ENCODE measurements around the gene CDC73.
"Not testable (repeated sequence)": the region's sequence is repeated elsewhere in the genome, so short reads cannot be mapped to it uniquely, and the experiment has no call there.

CDC73 gene

GRCh38 chr1:193115629-193116227, 6.1 kb upstream of the CDC73 start:
- H3K9me3 ChIP-seq (replicated peaks; ENCODE audit: low read length), result no peaks in the 10 kb centered on the region
- H3K4me3 ChIP-seq (ENCODE audit: low read length), result no peak overlapping the region
- H3K9ac ChIP-seq (ENCODE audit: low read depth, low read length), result no peak overlapping the region
- no peaks in the 10 kb centered on the region for H3K27me3 ChIP-seq (ENCODE audit: control insufficient read depth, insufficient read depth, low read length)
- H3K4me1 ChIP-seq (ENCODE audit: control insufficient read depth, insufficient read depth, low read length), result peaks cover 32% of the 10 kb centered on the region
- H3K4me2 ChIP-seq (ENCODE audit: low read length), result peak overlapping the region; percentile 43
- no peaks in the 10 kb centered on the region for H3K36me3 ChIP-seq (ENCODE audit: insufficient read depth, low read length)

GRCh38 chr1:193117167-193117566, 4.7 kb upstream of the CDC73 start:
- H3K9me3 ChIP-seq (replicated peaks; ENCODE audit: low read length); H3K36me3 ChIP-seq (ENCODE audit: insufficient read depth, low read length); H3K27me3 ChIP-seq (ENCODE audit: control insufficient read depth, insufficient read depth, low read length); H3K9ac ChIP-seq (ENCODE audit: low read depth, low read length); H3K4me2 ChIP-seq (ENCODE audit: low read length); H3K4me3 ChIP-seq (ENCODE audit: low read length): not testable (repeated sequence)
- peaks cover 23% of the 10 kb centered on the region for H3K4me1 ChIP-seq (ENCODE audit: control insufficient read depth, insufficient read depth, low read length)

- H3K36me3 ChIP-seq (ENCODE audit: insufficient read depth, low read length), result no peaks in the 10 kb centered on the region
- H3K9me3 ChIP-seq (replicated peaks; ENCODE audit: low read length), result no peaks in the 10 kb centered on the region
- no peak overlapping the region for H3K4me2 ChIP-seq (ENCODE audit: low read length)
- no peaks in the 10 kb centered on the region for H3K27me3 ChIP-seq (ENCODE audit: control insufficient read depth, insufficient read depth, low read length)
- H3K9ac ChIP-seq (ENCODE audit: low read depth, low read length), result no peak overlapping the region
- H3K4me1 ChIP-seq (ENCODE audit: control insufficient read depth, insufficient read depth, low read length), result peaks cover 20% of the 10 kb centered on the region
- H3K4me3 ChIP-seq (ENCODE audit: low read length), result no peak overlapping the region
These were observed 3.6 kb upstream of the CDC73 start for GRCh38 chr1:193118194-193118593.

GRCh38 chr1:193118803-193119730, 2.8 kb upstream of the CDC73 start:
- H3K4me3 ChIP-seq (ENCODE audit: low read length), result no peak overlapping the region
- H3K4me1 ChIP-seq (ENCODE audit: control insufficient read depth, insufficient read depth, low read length), result peaks cover 23% of the 10 kb centered on the region
- H3K4me2 ChIP-seq (ENCODE audit: low read length), result no peak overlapping the region
- no peaks in the 10 kb centered on the region for H3K27me3 ChIP-seq (ENCODE audit: control insufficient read depth, insufficient read depth, low read length)
- no peak overlapping the region for H3K9ac ChIP-seq (ENCODE audit: low read depth, low read length)
- H3K36me3 ChIP-seq (ENCODE audit: insufficient read depth, low read length), result no peaks in the 10 kb centered on the region
- no peaks in the 10 kb centered on the region for H3K9me3 ChIP-seq (replicated peaks; ENCODE audit: low read length)

- no peaks in the 10 kb centered on the region for H3K9me3 ChIP-seq (replicated peaks; ENCODE audit: low read length)
- peaks cover 3% of the 10 kb centered on the region for H3K36me3 ChIP-seq (ENCODE audit: insufficient read depth, low read length)
- H3K27me3 ChIP-seq (ENCODE audit: control insufficient read depth, insufficient read depth, low read length), result no peaks in the 10 kb centered on the region
- no peak overlapping the region for H3K9ac ChIP-seq (ENCODE audit: low read depth, low read length)
- H3K4me2 ChIP-seq (ENCODE audit: low read length), result peak overlapping the region; percentile 83
- peak overlapping the region; percentile 95 for H3K4me3 ChIP-seq (ENCODE audit: low read length)
- H3K4me1 ChIP-seq (ENCODE audit: control insufficient read depth, insufficient read depth, low read length), result peaks cover 28% of the 10 kb centered on the region
These were observed 1.1 kb upstream of the CDC73 start for GRCh38 chr1:193120604-193121166.

- peak overlapping the region; percentile 95 for H3K4me3 ChIP-seq (ENCODE audit: low read length)
- peak overlapping the region; percentile 83 for H3K4me2 ChIP-seq (ENCODE audit: low read length)
- H3K36me3 ChIP-seq (ENCODE audit: insufficient read depth, low read length), result peaks cover 15% of the 10 kb centered on the region
- H3K9me3 ChIP-seq (replicated peaks; ENCODE audit: low read length), result no peaks in the 10 kb centered on the region
- H3K9ac ChIP-seq (ENCODE audit: low read depth, low read length), result peak overlapping the region; percentile 96
- H3K4me1 ChIP-seq (ENCODE audit: control insufficient read depth, insufficient read depth, low read length), result peaks cover 22% of the 10 kb centered on the region
- no peaks in the 10 kb centered on the region for H3K27me3 ChIP-seq (ENCODE audit: control insufficient read depth, insufficient read depth, low read length)
These were observed 1.9 kb downstream of the CDC73 start for GRCh38 chr1:193123751-193124150.

GRCh38 chr1:193125369-193125768, 3.5 kb downstream of the CDC73 start:
- Histone ChIP-seq H3K36me3 (ENCODE audit: insufficient read depth, low read length) (peaks cover 25% of the 10 kb centered on the region), H3K4me1 (ENCODE audit: control insufficient read depth, insufficient read depth, low read length) (peaks cover 22% of the 10 kb centered on the region), H3K4me2 (ENCODE audit: low read length) (no peak overlapping the region), H3K9me3 (replicated peaks; ENCODE audit: low read length) (no peaks in the 10 kb centered on the region), H3K4me3 (ENCODE audit: low read length) (no peak overlapping the region), H3K27me3 (ENCODE audit: control insufficient read depth, insufficient read depth, low read length) (no peaks in the 10 kb centered on the region), H3K9ac (ENCODE audit: low read depth, low read length) (no peak overlapping the region)

GRCh38 chr1:193131266-193131860, 9.5 kb downstream of the CDC73 start:
- H3K9me3 ChIP-seq (replicated peaks; ENCODE audit: low read length), result no peaks in the 10 kb centered on the region
- no peak overlapping the region for H3K9ac ChIP-seq (ENCODE audit: low read depth, low read length)
- H3K36me3 ChIP-seq (ENCODE audit: insufficient read depth, low read length), result peaks cover 53% of the 10 kb centered on the region
- H3K4me3 ChIP-seq (ENCODE audit: low read length), result no peak overlapping the region
- H3K4me1 ChIP-seq (ENCODE audit: control insufficient read depth, insufficient read depth, low read length), result no peaks in the 10 kb centered on the region
- no peaks in the 10 kb centered on the region for H3K27me3 ChIP-seq (ENCODE audit: control insufficient read depth, insufficient read depth, low read length)
- H3K4me2 ChIP-seq (ENCODE audit: low read length), result no peak overlapping the region

- H3K9ac ChIP-seq (ENCODE audit: low read depth, low read length), result no peak overlapping the region
- H3K4me3 ChIP-seq (ENCODE audit: low read length), result no peak overlapping the region
- H3K27me3 ChIP-seq (ENCODE audit: control insufficient read depth, insufficient read depth, low read length), result no peaks in the 10 kb centered on the region
- H3K4me2 ChIP-seq (ENCODE audit: low read length), result no peak overlapping the region
- H3K36me3 ChIP-seq (ENCODE audit: insufficient read depth, low read length), result peaks cover 61% of the 10 kb centered on the region
- no peaks in the 10 kb centered on the region for H3K4me1 ChIP-seq (ENCODE audit: control insufficient read depth, insufficient read depth, low read length)
- no peaks in the 10 kb centered on the region for H3K9me3 ChIP-seq (replicated peaks; ENCODE audit: low read length)
These were observed 18.4 kb downstream of the CDC73 start for GRCh38 chr1:193140254-193140653.

GRCh38 chr1:193141804-193142203, 20.0 kb downstream of the CDC73 start:
- H3K4me3 ChIP-seq (ENCODE audit: low read length), result no peak overlapping the region
- H3K4me2 ChIP-seq (ENCODE audit: low read length), result no peak overlapping the region
- H3K4me1 ChIP-seq (ENCODE audit: control insufficient read depth, insufficient read depth, low read length), result no peaks in the 10 kb centered on the region
- peaks cover 50% of the 10 kb centered on the region for H3K36me3 ChIP-seq (ENCODE audit: insufficient read depth, low read length)
- H3K27me3 ChIP-seq (ENCODE audit: control insufficient read depth, insufficient read depth, low read length), result no peaks in the 10 kb centered on the region
- H3K9me3 ChIP-seq (replicated peaks; ENCODE audit: low read length), result no peaks in the 10 kb centered on the region
- no peak overlapping the region for H3K9ac ChIP-seq (ENCODE audit: low read depth, low read length)

GRCh38 chr1:193142409-193142808, 20.6 kb downstream of the CDC73 start:
- peaks cover 46% of the 10 kb centered on the region for H3K36me3 ChIP-seq (ENCODE audit: insufficient read depth, low read length)
- no peaks in the 10 kb centered on the region for H3K27me3 ChIP-seq (ENCODE audit: control insufficient read depth, insufficient read depth, low read length)

More at GRCh38 chr1:193142409-193142808, 20.6 kb downstream of the CDC73 start:
- H3K4me1 ChIP-seq (ENCODE audit: control insufficient read depth, insufficient read depth, low read length), result no peaks in the 10 kb centered on the region
- H3K9me3 ChIP-seq (replicated peaks; ENCODE audit: low read length), result no peaks in the 10 kb centered on the region
- H3K9ac ChIP-seq (ENCODE audit: low read depth, low read length), result no peak overlapping the region
- H3K4me3 ChIP-seq (ENCODE audit: low read length), result no peak overlapping the region
- no peak overlapping the region for H3K4me2 ChIP-seq (ENCODE audit: low read length)

All from skeletal muscle satellite cell (primary cell).